A549 (cell line): ENCODE data around the gene ARPC1B.

Experiments used
- CEBPB ChIP-seq, 2 experiments: fragments of >200 bp in 1 of 2; sonication (Bioruptor Twin) in 1 of 2; formaldehyde crosslinking in 1 of 2; IDR thresholded peaks; 2 replicates each; pipeline ENCODE4 v1.6.1; 2012 to 2016
- CTCF ChIP-seq: fragments of >200 bp; sonication (Bioruptor Twin); formaldehyde crosslinking; IDR thresholded peaks from 3 replicates; pipeline ENCODE4 v1.5.1; 2016
- EP300 ChIP-seq, 2 experiments: fragments of >200 bp; sonication (Bioruptor Twin); formaldehyde crosslinking; IDR thresholded peaks; 2 replicates in 1 of 2; 3 replicates in 1 of 2; pipeline ENCODE4 v1.6.1; 2016 to 2017
- MAZ ChIP-seq: fragments of 150-350 bp; IDR thresholded peaks from 2 replicates; pipeline ENCODE4 v1.6.1; 2014; ENCODE audit warnings: antibody characterized with exemption, low read depth, low read length, borderline replicate concordance
- NR3C1 ChIP-seq: fragments of >200 bp; sonication (Bioruptor Twin); formaldehyde crosslinking; IDR thresholded peaks from 3 replicates; pipeline ENCODE4 v1.6.1; 2017
- PBX3 ChIP-seq: IDR thresholded peaks from 2 replicates; pipeline ENCODE4 v1.6.1; 2012
- POLR2A ChIP-seq: IDR thresholded peaks from 2 replicates; pipeline ENCODE4 v1.6.1; 2012; ENCODE audit warnings: mild to moderate bottlenecking, low read length
- RFX5 ChIP-seq: fragments of 450-650 bp; IDR thresholded peaks from 2 replicates; pipeline ENCODE4 v1.7.1; 2014; ENCODE audit warnings: antibody characterized with exemption, mild to moderate bottlenecking, moderate library complexity
- SMC3 ChIP-seq: fragments of >200 bp; sonication (Bioruptor Twin); formaldehyde crosslinking; IDR thresholded peaks from 3 replicates; pipeline ENCODE4 v1.6.1; 2018; ENCODE audit warnings: inconsistent platforms

- TF ChIP-seq POLR2A (no peak), CEBPB (IDR thresholded peaks at IDR 0.05) (no peak), CTCF (no peak), RFX5 (no peak), PBX3 (no peak), MAZ (no peak), SMC3 (no peak), NR3C1 (no peak), EP300 (IDR thresholded peaks at IDR 0.05) (no peak)
Measured at GRCh38 chr7:99393355-99394187, 19.0 kb downstream of the ARPC1B start.
